IMR-90 (cell line): Measurements from ENCODE around the gene GCSAM. TPM values are rescaled to one million over a fixed set of nuclear protein-coding genes. Genes with fewer than 3 reads are reported as not detected.

Source experiments
- ATAC-seq: fragments of 200-7000 bp; cut with Tn5 transposase; 2 replicates; pipeline ENCODE4 v1.9.1; 2020; ENCODE audit warnings: low read depth, mild to moderate bottlenecking, moderate library complexity
- BruUV-seq: library from RNA; stranded (reverse); fragments of 400-500 nt; replicated peaks from 2 replicates; lab custom pipeline; 2021; lab: Mats Ljungman, UMichigan
- CTCF ChIA-PET: fragments of 300-600 bp; formaldehyde crosslinking; extraction: SDS; loops from one replicate; lab custom pipeline; 2021; ENCODE audit warnings: antibody characterized with exemption; lab: Yijun Ruan, JAX
- POLR2A ChIA-PET: fragments of 300-600 bp; sonication (Branson Sonifier 250); formaldehyde crosslinking; loops from one replicate; lab custom pipeline; 2022; ENCODE audit warnings: antibody characterized with exemption; ENCODE audit not compliant: unreplicated experiment; lab: Charles Lee
- DNase-seq: peaks from one replicate; pipeline ENCODE4 v3.0.0; 2013
- H2AFZ ChIP-seq: replicated peaks from 2 replicates; pipeline ENCODE3; 2013; ENCODE audit warnings: low read length, mild to moderate bottlenecking; ENCODE audit not compliant: poor library complexity
- H2AK5ac ChIP-seq: 2 replicates; pipeline ENCODE4 v1.6.1; 2013; ENCODE audit warnings: low read depth, low read length, inconsistent platforms
- H2AK9ac ChIP-seq: replicated peaks from 2 replicates; pipeline ENCODE3; 2013; ENCODE audit warnings: mild to moderate bottlenecking, low read depth, low read length, moderate library complexity; ENCODE audit not compliant: poor library complexity
- H2BK120ac ChIP-seq: 2 replicates; pipeline ENCODE4 v1.6.1; 2013; ENCODE audit warnings: low read depth, low read length, inconsistent platforms
- H2BK15ac ChIP-seq: 3 replicates; pipeline ENCODE4 v1.6.1; 2013; ENCODE audit warnings: low read depth, low read length, inconsistent platforms
- H2BK20ac ChIP-seq: 2 replicates; pipeline ENCODE4 v1.6.1; 2013; ENCODE audit warnings: low read depth, mild to moderate bottlenecking, inconsistent platforms, low read length, moderate library complexity
- H2BK5ac ChIP-seq: 2 replicates; pipeline ENCODE4 v1.6.1; 2013; ENCODE audit warnings: mild to moderate bottlenecking, low read depth, low read length, inconsistent platforms; ENCODE audit not compliant: poor library complexity, severe bottlenecking
- H3K14ac ChIP-seq: replicated peaks from 2 replicates; pipeline ENCODE4 v1.6.1; 2013; ENCODE audit warnings: low read depth, low read length, inconsistent platforms
- H3K18ac ChIP-seq: 2 replicates; pipeline ENCODE4 v1.6.1; 2013; ENCODE audit warnings: low read depth, low read length, control low read depth
- H3K23ac ChIP-seq: 2 replicates; pipeline ENCODE4 v1.6.1; 2013; ENCODE audit warnings: low read depth, low read length, inconsistent platforms
- H3K27ac ChIP-seq: 2 replicates; pipeline ENCODE4 v1.5.1; 2013; ENCODE audit warnings: mild to moderate bottlenecking, control low read depth, low read length; ENCODE audit not compliant: insufficient read depth
- H3K27me3 ChIP-seq: 2 replicates; pipeline ENCODE4 v1.6.1; 2013; ENCODE audit warnings: low read length; ENCODE audit not compliant: control insufficient read depth, insufficient read depth
- H3K36me3 ChIP-seq: 2 replicates; pipeline ENCODE4 v1.6.1; 2013; ENCODE audit warnings: low read length, mixed read lengths; ENCODE audit not compliant: control insufficient read depth, insufficient read depth
- H3K4ac ChIP-seq: 2 replicates; pipeline ENCODE4 v1.6.1; 2013; ENCODE audit warnings: low read depth, low read length, inconsistent platforms
- H3K4me1 ChIP-seq: 2 replicates; pipeline ENCODE4 v1.6.1; 2013; ENCODE audit warnings: low read length, mixed read lengths; ENCODE audit not compliant: control insufficient read depth, insufficient read depth
- H3K4me2 ChIP-seq: 2 replicates; pipeline ENCODE4 v1.6.1; 2013; ENCODE audit warnings: low read depth, mild to moderate bottlenecking, control low read depth, low read length, moderate library complexity
- H3K4me3 ChIP-seq: 2 replicates; pipeline ENCODE4 v1.5.1; 2013; ENCODE audit warnings: low read depth, mild to moderate bottlenecking, control low read depth, low read length, moderate library complexity; ENCODE audit not compliant: insufficient read depth
- H3K56ac ChIP-seq: 2 replicates; pipeline ENCODE4 v1.6.1; 2013; ENCODE audit warnings: low read length, inconsistent platforms; ENCODE audit not compliant: insufficient read depth; ENCODE audit errors: extremely low read depth
- H3K79me1 ChIP-seq, 2 experiments: 2 replicates each; pipeline ENCODE4 v1.6.1; 2013; ENCODE audit warnings: low read length in 2 of 2, inconsistent platforms in 1 of 2, low read depth in 1 of 2
- H3K9ac ChIP-seq: 2 replicates; pipeline ENCODE4 v1.6.1; 2013; ENCODE audit warnings: low read depth, low read length, control low read depth
- H3K9me1 ChIP-seq: 2 replicates; pipeline ENCODE4 v1.6.1; 2013; ENCODE audit warnings: low read length, inconsistent platforms; ENCODE audit not compliant: insufficient read depth
- H3K9me3 ChIP-seq: 2 replicates; pipeline ENCODE4 v1.6.1; 2013; ENCODE audit warnings: low read length; ENCODE audit not compliant: control insufficient read depth, insufficient read depth
- H4K20me1 ChIP-seq: 2 replicates; pipeline ENCODE4 v1.6.1; 2013; ENCODE audit warnings: low read length, inconsistent platforms; ENCODE audit not compliant: insufficient read depth
- H4K5ac ChIP-seq: 2 replicates; pipeline ENCODE4 v1.6.1; 2013; ENCODE audit warnings: mild to moderate bottlenecking, low read depth, low read length, control low read depth
- H4K8ac ChIP-seq, 2 experiments: 2 replicates each; pipeline ENCODE4 v1.6.1; 2013; ENCODE audit warnings: low read depth in 2 of 2, low read length in 2 of 2, control low read depth in 1 of 2, inconsistent platforms in 1 of 2
- H4K91ac ChIP-seq: 2 replicates; pipeline ENCODE4 v1.6.1; 2013; ENCODE audit warnings: low read depth, low read length, inconsistent platforms; ENCODE audit not compliant: insufficient read depth
- BHLHE40 ChIP-seq: fragments of 150-350 bp; IDR thresholded peaks from 2 replicates; pipeline ENCODE4 v1.6.1; 2016; ENCODE audit warnings: mild to moderate bottlenecking, low read depth, low read length
- CEBPB ChIP-seq: IDR thresholded peaks from 2 replicates; pipeline ENCODE4 v1.6.1; 2012; ENCODE audit warnings: low read depth, low read length, improper control_type of control experiment
- CTCF ChIP-seq: conservative IDR thresholded peaks from 2 replicates; pipeline ENCODE4 v1.5.1; 2012; ENCODE audit warnings: mild to moderate bottlenecking, low read depth, low read length, improper control_type of control experiment
- ELK1 ChIP-seq: fragments of 150-350 bp; IDR thresholded peaks from 2 replicates; pipeline ENCODE4 v1.6.1; 2016; ENCODE audit warnings: low read depth, mild to moderate bottlenecking, low read length, moderate library complexity, borderline replicate concordance
- FOS ChIP-seq: fragments of 150-350 bp; IDR thresholded peaks from 2 replicates; pipeline ENCODE4 v1.6.1; 2016; ENCODE audit warnings: low read depth, low read length
- MAFK ChIP-seq: IDR thresholded peaks from 2 replicates; pipeline ENCODE4 v1.6.1; 2012; ENCODE audit warnings: low read depth, low read length, improper control_type of control experiment
- MAZ ChIP-seq: IDR thresholded peaks from 2 replicates; pipeline ENCODE4 v1.6.1; 2012; ENCODE audit warnings: low read depth, mild to moderate bottlenecking, low read length, improper control_type of control experiment, moderate library complexity, borderline replicate concordance
- MXI1 ChIP-seq: IDR thresholded peaks from 2 replicates; pipeline ENCODE4 v1.6.1; 2012; ENCODE audit warnings: low read depth, mild to moderate bottlenecking, low read length, moderate library complexity, borderline replicate concordance
- NFE2L2 ChIP-seq: fragments of 150-350 bp; IDR thresholded peaks from 2 replicates; pipeline ENCODE4 v1.6.1; 2016; ENCODE audit warnings: low read depth, mild to moderate bottlenecking, low read length
- POLR2A ChIP-seq: IDR thresholded peaks from 2 replicates; pipeline ENCODE4 v1.6.1; 2012; ENCODE audit warnings: mild to moderate bottlenecking, low read depth, low read length
- RAD21 ChIP-seq: IDR thresholded peaks from 2 replicates; pipeline ENCODE4 v1.6.1; 2012; ENCODE audit warnings: low read length, improper control_type of control experiment
- RCOR1 ChIP-seq: IDR thresholded peaks from 2 replicates; pipeline ENCODE4 v1.6.1; 2012; ENCODE audit warnings: mild to moderate bottlenecking, low read length, improper control_type of control experiment; ENCODE audit not compliant: insufficient replicate concordance
- RFX5 ChIP-seq: IDR thresholded peaks from 2 replicates; pipeline ENCODE4 v1.8.0; 2012; ENCODE audit warnings: low read depth, mild to moderate bottlenecking, low read length, moderate library complexity
- SMC3 ChIP-seq: fragments of 150-350 bp; IDR thresholded peaks from 2 replicates; pipeline ENCODE4 v1.6.1; 2016; ENCODE audit warnings: low read depth, mild to moderate bottlenecking, antibody characterized with exemption, low read length, moderate library complexity
- USF2 ChIP-seq: fragments of 150-350 bp; IDR thresholded peaks from 2 replicates; pipeline ENCODE4 v1.6.1; 2017; ENCODE audit warnings: mild to moderate bottlenecking, antibody characterized with exemption, low read length, low read depth
- WGBS, 2 experiments: methylation state at CpG; one replicate each; pipeline versions ENCODE4 v1.1.5 to v1.1.7; 2013; ENCODE audit warnings: missing lambda C conversion rate in 2 of 2; ENCODE audit not compliant: insufficient read length in 1 of 2; ENCODE audit errors: extremely low coverage in 2 of 2; 5-methylcytosine and 5-hydroxymethylcytosine counted together
- dilution Hi-C: fragments of 300-500 bp; cut with HindIII; formaldehyde crosslinking; loops from one replicate; pipeline ENCODE4 v1.14.3; 2018; ENCODE audit warnings: low sequenced_read_pairs; ENCODE audit not compliant: unreplicated experiment
- in situ Hi-C: fragments of 300-500 bp; cut with MboI; formaldehyde crosslinking; loops from 3 replicates; pipeline ENCODE4 v1.14.3; 2019; ENCODE audit warnings: low sequenced_read_pairs, inconsistent platforms, mixed read lengths
- intact Hi-C: fragments of 100-400 bp; cut with micrococcal nuclease; formaldehyde crosslinking; loops from 2 replicates; pipeline ENCODE4 v1.10.0; 2022
- polyA plus RNA-seq, 3 experiments: library from polyadenylated mRNA; depleted of rRNA; stranded (reverse); fragments of >200 nt; gene quantifications; 2 replicates each; pipeline ENCODE4 v1.2.3, GENCODE V29; 2012; ENCODE audit warnings: low replicate concordance in 1 of 3
- total RNA-seq: library from RNA; depleted of rRNA; stranded (reverse); fragments of >200 nt; gene quantifications from 2 replicates; pipeline ENCODE4 v1.2.3, GENCODE V29; 2012

The GCSAM gene
- total and polyA plus RNA-seq, 2 of the 4 experiments (the other 2 are of a cell fraction) = not detected

- H3K56ac ChIP-seq = no peak overlapping the region
- no peak overlapping the region for H2AK5ac ChIP-seq
- H2BK5ac ChIP-seq = no peak overlapping the region
- in situ Hi-C loops (no loop called here), dilution Hi-C loops (no loop called here), intact Hi-C loops (no loop called here)
- H3K79me1 ChIP-seq = peaks cover 6 to 9% of the 10 kb centered on the region in 2 experiments; a peak in 2 of 4 replicates
- H3K4me2 ChIP-seq = no peak overlapping the region
- no peak overlapping the region for H3K4ac ChIP-seq
- H3K4me3 ChIP-seq = no peak overlapping the region
- H3K23ac ChIP-seq = no peak overlapping the region
- H3K27me3 ChIP-seq = no peaks in the 10 kb centered on the region; the same call in 1 of the 2 replicates
- no TSS peak for BruUV-seq
- WGBS, 2 experiments = no CpG with 5 or more reads among the region's 4 CpGs
- H3K14ac ChIP-seq = no peak overlapping the region
- H3K36me3 ChIP-seq = no peaks in the 10 kb centered on the region
- peaks cover 4% of the 10 kb centered on the region for H3K4me1 ChIP-seq
- H4K20me1 ChIP-seq = no peaks in the 10 kb centered on the region
- no peak overlapping the region for H2AK9ac ChIP-seq
- DNase-seq (no peak), ATAC-seq (no peak)
- H4K91ac ChIP-seq = no peak overlapping the region
- peaks cover 5% of the 10 kb centered on the region for H3K9me1 ChIP-seq
- no peak overlapping the region for H4K8ac ChIP-seq
- H2BK20ac ChIP-seq = no peak overlapping the region
- H3K9me3 ChIP-seq = no peaks in the 10 kb centered on the region
- POLR2A ChIA-PET = no interaction called here
- TF ChIP-seq RCOR1 (no peak), MAFK (no peak), CEBPB (no peak), USF2 (no peak), BHLHE40 (no peak), POLR2A (no peak), RFX5 (no peak), ELK1 (no peak), CTCF (no peak), FOS (no peak), NFE2L2 (no peak), SMC3 (no peak), RAD21 (no peak), MXI1 (no peak), MAZ (no peak)
- H3K27ac ChIP-seq = no peak overlapping the region
- CTCF ChIA-PET = no interaction called here
- H3K9ac ChIP-seq = no peak overlapping the region
- H2BK15ac ChIP-seq = no peak overlapping the region
- H2AFZ ChIP-seq = no peak overlapping the region
- H4K5ac ChIP-seq = no peak overlapping the region
- no peak overlapping the region for H3K18ac ChIP-seq
- H2BK120ac ChIP-seq = no peak overlapping the region
Observed at GRCh38 chr3:112083239-112083638, 49.8 kb downstream of the GCSAM start.
